ENCODE data around the gene PRKCI.
"Not testable (repeated sequence)": the region's sequence is repeated elsewhere in the genome, so short reads cannot be mapped to it uniquely, and the experiment has no call there.

The PRKCI gene

GRCh38 chr3:170221924-170222646 lies at the start of gene PRKCI:
TSS of gene PRKCI (plus strand) at chr3:170222424. CDS start at chr3:170222670, 246 bp downstream.
- peak; percentile 73 to 89 (median 76) for DNase-seq (ENCODE audit: low read depth in 3 of 3)

DNA sequence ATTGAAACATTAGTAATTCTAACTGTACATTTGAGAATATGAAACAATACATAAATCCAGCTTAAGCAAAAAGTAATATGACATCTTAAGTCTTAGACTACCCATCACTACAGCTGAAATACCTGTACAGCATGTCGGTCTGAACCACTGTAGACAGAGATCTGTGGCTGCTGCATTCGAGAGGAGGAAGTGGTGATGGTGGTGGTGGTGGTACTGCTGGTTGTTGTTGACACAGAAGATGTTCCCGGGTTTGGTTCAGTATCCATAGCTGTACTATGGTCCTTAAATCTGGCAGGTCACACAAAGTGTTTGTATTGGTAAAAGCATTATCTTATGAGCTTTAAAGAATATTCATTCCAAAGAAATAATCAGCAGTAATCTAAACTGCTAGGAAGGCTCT lies 43.6 kb upstream of the PRKCI start:
- DNase-seq (ENCODE audit: low read depth in 3 of 3): peak in 1 of 3 experiments; percentile 21

DNA sequence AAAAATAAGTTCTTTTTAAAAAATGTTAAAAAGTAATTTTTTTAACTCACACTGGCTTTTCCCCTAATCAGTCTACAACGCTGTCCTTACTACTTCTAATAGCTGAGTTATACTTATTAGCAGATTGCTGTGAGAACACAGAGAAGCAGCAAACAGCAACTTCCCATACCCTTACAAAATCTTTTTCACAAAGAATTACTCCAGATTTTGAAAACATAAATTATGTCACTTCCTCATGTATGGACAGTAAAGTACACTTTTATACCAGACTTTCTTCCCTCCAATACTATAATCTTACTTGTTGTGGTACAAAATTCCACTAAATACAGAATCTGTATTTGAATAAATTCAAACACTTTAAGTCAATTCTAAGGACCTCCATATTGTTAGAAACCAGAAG lies 42.8 kb upstream of the PRKCI start:
- no peak for DNase-seq (ENCODE audit: low read depth in 3 of 3)

DNA sequence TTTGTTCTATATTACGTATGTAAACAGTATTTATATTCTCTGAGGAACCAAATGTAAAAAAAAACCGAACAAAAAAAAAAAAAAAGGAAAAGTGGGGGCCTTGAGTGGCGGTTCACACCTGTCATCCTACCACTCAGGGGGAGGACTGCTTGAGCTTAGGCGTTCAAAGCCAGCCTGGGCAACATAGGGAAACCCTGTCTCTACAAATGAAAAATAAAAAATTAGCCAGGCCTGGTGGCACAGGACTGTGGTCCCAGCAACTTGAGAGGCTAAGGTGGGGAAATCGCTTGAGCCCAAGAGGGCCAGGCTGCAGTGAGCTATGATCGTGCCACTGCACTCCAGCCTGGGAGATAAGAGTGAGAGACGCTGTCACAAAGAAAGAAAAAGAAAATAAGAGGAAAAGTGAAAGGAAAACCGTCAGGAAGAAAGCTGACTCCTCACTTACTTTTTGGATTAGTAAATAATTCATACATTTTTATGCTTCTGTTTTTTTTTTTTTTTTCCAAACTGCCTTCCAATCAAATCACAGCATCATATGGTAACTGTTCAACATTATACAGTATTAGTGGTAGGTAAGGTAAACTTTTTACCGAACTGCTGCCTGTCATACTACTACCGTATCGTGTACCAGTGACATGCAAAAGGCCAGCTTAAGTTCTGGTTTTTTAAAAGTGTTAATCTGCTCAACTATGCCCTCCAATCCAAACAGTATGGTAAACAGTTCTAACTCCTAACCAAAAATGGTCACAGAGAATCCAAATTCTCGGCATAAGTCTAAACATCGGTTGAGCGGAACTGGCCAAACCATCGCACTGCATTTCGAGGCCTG lies 41.9 kb upstream of the PRKCI start:
- no peak for DNase-seq (ENCODE audit: low read depth in 3 of 3)

GRCh38 chr3:170180908-170181885 lies 41.0 kb upstream of the PRKCI start, which contains the start of gene PHC3:
TSS of gene PHC3 (minus strand) at chr3:170181733. CDS start at chr3:170181715, 18 bp downstream.
- DNase-seq (ENCODE audit: low read depth in 3 of 3): peak; percentile 90 to 91 (median 90)

DNA sequence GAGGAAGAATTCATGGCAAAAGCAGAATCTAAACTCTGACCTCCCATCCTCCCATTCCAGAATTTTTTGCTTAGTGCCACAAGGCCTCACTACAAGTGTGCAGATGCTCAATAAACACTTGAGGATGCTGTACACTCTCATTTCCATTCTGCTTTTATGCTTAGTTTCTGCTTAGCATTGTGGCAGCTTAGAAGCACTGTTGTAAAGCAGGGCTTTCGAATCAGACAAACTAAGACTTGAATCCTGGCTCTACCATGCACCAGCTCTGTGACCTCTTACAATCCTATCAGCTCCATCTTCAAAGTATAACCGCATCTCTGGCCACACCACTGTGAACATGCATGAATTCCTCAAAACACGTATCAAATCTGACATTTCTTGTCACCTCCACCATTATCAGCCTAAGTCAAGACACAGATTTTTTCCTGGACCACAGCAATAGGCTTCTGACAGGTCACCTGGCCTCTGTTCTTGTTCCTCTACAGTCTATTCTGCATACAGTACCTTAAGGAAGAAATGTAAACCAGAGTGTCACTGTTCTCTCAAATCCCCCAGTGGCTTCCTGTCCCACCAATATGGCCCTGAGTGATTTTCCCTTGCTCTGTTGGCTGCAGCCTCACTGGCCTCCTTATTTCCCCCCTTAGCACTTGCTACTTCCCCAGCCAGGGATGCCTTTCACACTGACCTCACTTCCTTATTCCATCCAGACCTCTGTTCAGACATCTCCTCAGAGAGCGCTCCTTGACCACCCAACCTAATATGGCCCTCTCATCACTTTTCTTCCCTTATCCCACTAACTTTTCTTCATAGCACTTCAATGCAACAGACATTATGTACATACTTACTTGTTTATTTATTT lies 32.6 kb upstream of the PRKCI start:
- DNase-seq (ENCODE audit: low read depth in 3 of 3): no peak

DNA sequence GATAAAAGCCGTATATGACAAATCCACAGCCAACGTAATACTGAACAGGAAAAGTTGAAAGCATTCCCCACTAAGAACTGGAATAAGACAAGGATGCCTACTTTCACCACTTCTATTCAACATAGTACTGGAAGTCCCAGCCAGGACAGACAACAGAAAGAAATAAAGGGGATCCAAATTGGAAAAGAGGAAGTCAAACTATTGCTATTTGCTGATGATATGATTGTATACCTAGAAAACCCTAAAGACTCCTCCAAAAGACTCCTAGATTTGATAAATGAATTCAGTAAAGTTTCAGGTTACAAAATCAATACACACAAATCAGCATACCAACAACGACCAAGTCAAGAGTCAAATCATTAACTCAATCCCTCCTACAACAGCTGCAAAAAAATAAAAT lies 26.5 kb upstream of the PRKCI start:
- DNase-seq (ENCODE audit: low read depth in 3 of 3): not testable (repeated sequence)

- no peak for DNase-seq (ENCODE audit: low read depth in 3 of 3)
Observed at GRCh38 chr3:170196833-170197232, 25.4 kb upstream of the PRKCI start.

DNA sequence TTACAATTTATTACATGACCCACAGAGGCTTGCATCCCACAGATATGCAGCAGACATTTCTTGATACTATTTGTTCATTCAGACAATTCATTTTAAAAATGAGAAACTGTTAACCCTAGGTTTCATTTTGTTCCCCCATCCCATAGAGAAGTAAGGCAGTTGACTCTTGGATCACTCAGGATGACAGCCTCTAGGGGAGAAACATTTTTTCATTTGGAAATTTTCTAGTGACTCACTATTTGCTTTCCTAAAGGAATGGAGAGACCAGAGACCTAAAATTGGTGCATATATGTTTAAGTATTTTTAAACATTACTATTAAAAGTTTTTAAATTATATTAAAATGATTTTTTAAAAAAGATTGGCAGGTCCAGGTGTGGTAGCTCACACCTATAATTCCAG lies 21.2 kb upstream of the PRKCI start:
- no peak for DNase-seq (ENCODE audit: low read depth in 3 of 3)

DNA sequence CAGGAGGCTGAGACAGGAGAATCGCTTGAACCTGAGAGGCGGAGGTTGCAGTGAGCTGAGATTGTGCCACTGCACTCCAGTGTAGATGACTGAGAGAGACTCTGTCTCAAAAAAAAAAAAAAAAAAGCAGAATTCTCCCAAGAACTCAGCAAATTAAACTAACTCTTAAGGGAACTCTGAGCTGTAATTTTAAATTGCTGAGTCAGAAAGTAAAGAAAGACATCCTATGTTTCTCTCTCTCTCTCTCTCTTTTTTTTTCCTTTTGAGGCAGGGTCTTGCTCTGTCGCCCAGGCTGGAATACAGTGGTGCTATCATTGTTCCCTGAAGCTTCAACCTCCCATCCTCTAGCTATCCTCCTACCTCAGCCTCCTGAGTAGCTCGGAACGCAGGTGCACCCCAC lies 20.7 kb upstream of the PRKCI start:
- no peak for DNase-seq (ENCODE audit: low read depth in 3 of 3)

DNA sequence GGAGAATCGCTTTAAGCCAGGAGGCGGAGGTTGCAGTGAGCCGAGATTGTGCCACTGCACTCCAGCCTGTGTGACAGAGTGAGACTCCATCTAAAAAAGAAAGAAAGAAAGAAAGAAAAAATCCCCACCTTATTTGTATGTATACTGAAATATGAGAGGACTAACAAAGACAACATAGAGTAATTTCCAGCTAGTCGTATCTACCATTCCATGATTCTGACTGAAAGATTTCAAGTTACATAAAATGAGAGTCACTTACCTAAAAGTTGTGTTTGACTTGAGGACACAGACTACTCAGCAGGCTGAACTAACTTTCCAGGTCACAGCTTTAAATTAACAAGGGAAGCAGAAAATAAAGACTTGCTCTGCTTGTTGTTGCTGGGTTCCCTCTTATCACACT lies 18.8 kb upstream of the PRKCI start:
- no peak for DNase-seq (ENCODE audit: low read depth in 3 of 3)

DNA sequence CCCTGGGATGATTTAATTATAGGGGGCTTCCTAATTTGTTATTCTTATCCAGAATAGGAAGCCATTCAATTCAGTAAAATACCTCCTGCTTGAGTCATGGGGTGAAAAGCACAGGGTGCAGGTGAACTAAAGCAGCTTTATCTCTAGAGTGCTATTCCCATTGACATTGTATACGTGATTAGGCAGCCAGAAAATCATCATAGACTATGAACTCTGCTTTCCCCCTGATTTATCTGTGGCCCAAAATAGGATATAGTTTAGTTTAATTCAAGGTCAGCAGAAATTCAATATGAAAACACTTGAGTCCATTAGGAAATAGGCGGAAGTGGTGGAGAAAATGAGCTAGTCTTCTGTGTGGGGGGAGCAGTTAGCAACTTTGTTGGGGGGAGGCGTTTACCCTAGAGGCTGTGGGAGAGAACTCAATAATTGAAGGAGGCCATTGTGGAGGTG lies 18.2 kb upstream of the PRKCI start:
- no peak for DNase-seq (ENCODE audit: low read depth in 3 of 3)

- no peak for DNase-seq (ENCODE audit: low read depth in 3 of 3)
Observed at GRCh38 chr3:170204509-170204908, 17.7 kb upstream of the PRKCI start.

GRCh38 chr3:170205302-170205701 lies 16.9 kb upstream of the PRKCI start:
- no peak for DNase-seq (ENCODE audit: low read depth in 3 of 3)

DNA sequence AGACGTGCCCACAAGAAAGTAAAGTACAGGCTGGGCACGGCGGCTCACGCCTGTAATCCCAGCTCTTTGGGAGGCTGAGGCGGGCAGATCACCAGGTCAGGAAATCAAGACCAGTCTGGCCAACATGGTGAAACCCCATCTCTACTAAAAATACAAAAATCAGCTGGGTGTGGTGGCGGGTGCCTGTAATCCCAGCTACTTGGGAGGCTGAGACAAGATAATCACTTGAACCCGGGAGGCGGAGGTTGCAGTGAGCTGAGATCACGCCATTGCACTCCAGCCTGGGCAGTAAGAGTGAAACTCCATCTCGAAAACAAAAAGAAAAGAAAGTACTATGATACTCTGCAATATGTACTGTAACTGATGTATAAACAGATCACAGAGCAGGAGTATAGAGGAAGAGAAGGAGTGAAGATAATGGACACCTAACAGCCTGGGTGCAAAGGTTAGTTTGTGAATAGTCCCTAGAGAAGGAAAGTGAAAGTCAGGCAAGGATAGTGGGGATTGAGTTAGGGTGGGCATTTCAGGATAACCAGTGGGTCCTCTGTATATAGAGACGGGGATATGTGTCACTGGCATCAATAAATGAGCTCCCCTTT lies 16.0 kb upstream of the PRKCI start:
- not testable (repeated sequence) for DNase-seq (ENCODE audit: low read depth in 3 of 3)

DNA sequence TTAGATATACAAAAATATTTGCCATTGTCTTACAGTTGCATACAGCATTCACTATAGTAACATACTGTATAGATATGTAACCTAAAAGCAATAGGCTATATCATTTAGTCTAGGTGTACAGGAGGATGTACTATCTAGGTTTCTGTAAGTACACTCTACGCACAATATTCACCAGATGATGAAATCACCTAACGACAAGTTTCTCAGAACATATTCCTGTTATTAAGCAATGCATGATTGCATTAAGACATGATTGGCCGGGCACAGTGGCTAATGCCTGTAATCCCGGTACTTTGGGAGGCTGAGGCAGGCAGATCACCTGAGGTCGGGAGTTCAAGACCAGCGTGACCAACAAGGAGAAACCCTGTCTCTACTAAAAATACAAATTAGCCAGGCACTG lies 14.5 kb upstream of the PRKCI start:
- no peak for DNase-seq (ENCODE audit: low read depth in 3 of 3)

GRCh38 chr3:170211668-170212067 lies 10.6 kb upstream of the PRKCI start:
- DNase-seq (ENCODE audit: low read depth in 3 of 3): no peak

DNA sequence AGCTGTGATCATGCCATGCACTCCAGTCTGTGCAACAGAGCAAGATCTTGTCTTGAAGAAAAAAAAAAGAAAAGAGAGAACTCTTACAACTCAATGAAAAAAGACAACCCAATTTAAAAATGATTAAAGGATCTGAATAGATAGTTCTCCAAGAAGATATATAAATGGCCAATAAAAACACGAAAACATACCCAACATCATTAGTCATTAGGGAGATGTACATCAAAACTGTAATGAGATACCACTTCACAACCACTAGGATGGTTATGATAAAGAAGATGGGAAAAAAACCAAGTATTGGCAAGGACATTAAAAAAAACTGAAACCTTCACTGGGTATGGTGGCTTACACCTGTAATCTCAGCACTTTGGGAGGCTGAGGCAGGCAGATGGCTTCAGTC lies 2.4 kb upstream of the PRKCI start:
- no peak for DNase-seq (ENCODE audit: low read depth in 3 of 3)

GRCh38 chr3:170220871-170221270 lies 1.4 kb upstream of the PRKCI start:
- DNase-seq (ENCODE audit: low read depth in 3 of 3): no peak

Measured in stimulated activated CD4-positive, alpha-beta T cell treated with anti-CD3 and anti-CD28 coated beads, TNF-alpha, amount 100 ng/mL, for 24 hours (primary cell).